IPS DF 6.9 (cell line): Measurements from ENCODE around the gene TMEM86B.

ENCODE experiments used
- DNase-seq: peaks from one replicate; pipeline ENCODE4 v3.0.0-alpha.2; 2013; ENCODE audit warnings: low read depth, low spot score
- H3K27ac ChIP-seq: one replicate; pipeline ENCODE4 v1.5.1; 2013; ENCODE audit warnings: low read length, control low read depth
- H3K27me3 ChIP-seq: 2 replicates; pipeline ENCODE4 v1.6.1; 2013; ENCODE audit warnings: mild to moderate bottlenecking, low read length; ENCODE audit not compliant: control insufficient read depth, insufficient read depth
- H3K36me3 ChIP-seq: 2 replicates; pipeline ENCODE4 v1.6.1; 2013; ENCODE audit warnings: low read length; ENCODE audit not compliant: control insufficient read depth, insufficient read depth
- H3K4me1 ChIP-seq: 2 replicates; pipeline ENCODE4 v1.6.1; 2013; ENCODE audit warnings: low read length; ENCODE audit not compliant: control insufficient read depth, insufficient read depth
- H3K4me3 ChIP-seq: 2 replicates; pipeline ENCODE4 v1.5.1; 2013; ENCODE audit warnings: mild to moderate bottlenecking, low read length
- H3K9me3 ChIP-seq: 2 replicates; pipeline ENCODE4 v1.6.1; 2013; ENCODE audit warnings: low read length, inconsistent platforms; ENCODE audit not compliant: control insufficient read depth, insufficient read depth
- WGBS: extraction: QIAGEN DNeasy Blood & Tissue Kit; methylation state at CpG from one replicate; pipeline ENCODE4 v1.1.7; 2013; ENCODE audit warnings: mixed read lengths, missing lambda C conversion rate; ENCODE audit not compliant: insufficient read length, insufficient coverage; 5-methylcytosine and 5-hydroxymethylcytosine counted together

Gene TMEM86B

GRCh38 chr19:55266404-55266803 lies 37.8 kb upstream of the TMEM86B start:
- no peak overlapping the region for H3K27ac ChIP-seq
- H3K27me3 ChIP-seq: no peaks in the 10 kb centered on the region
- DNase-seq: no peak
- no peaks in the 10 kb centered on the region for H3K36me3 ChIP-seq
- H3K9me3 ChIP-seq: no peaks in the 10 kb centered on the region
- H3K4me1 ChIP-seq: 0 out of 2 replicates have a peak, but pooled peaks cover 2% of the 10 kb centered on the region
- 100% methylated on average over 3 of the region's 3 CpGs for WGBS
- no peak overlapping the region for H3K4me3 ChIP-seq

GRCh38 chr19:55265723-55266386 lies 37.3 kb upstream of the TMEM86B start:
- Histone ChIP-seq H3K36me3 (no peaks in the 10 kb centered on the region), H3K27ac (no peak overlapping the region), H3K9me3 (no peaks in the 10 kb centered on the region), H3K27me3 (no peaks in the 10 kb centered on the region), H3K4me3 (no peak overlapping the region), H3K4me1 (0 out of 2 replicates have a peak, but pooled peaks cover 2% of the 10 kb centered on the region)
- no CpG with 5 or more reads among the region's 12 CpGs for WGBS
- DNase-seq: no peak

GRCh38 chr19:55265173-55265572 lies 36.6 kb upstream of the TMEM86B start:
- Histone ChIP-seq H3K9me3 (no peaks in the 10 kb centered on the region), H3K27ac (no peak overlapping the region), H3K36me3 (no peaks in the 10 kb centered on the region), H3K4me3 (no peak overlapping the region), H3K27me3 (no peaks in the 10 kb centered on the region), H3K4me1 (0 out of 2 replicates have a peak, but pooled peaks cover 2% of the 10 kb centered on the region)
- DNase-seq: no peak
- no CpG with 5 or more reads among the region's 16 CpGs for WGBS

GRCh38 chr19:55264531-55264930 lies 36.0 kb upstream of the TMEM86B start:
- Histone ChIP-seq H3K36me3 (no peaks in the 10 kb centered on the region), H3K4me1 (0 out of 2 replicates have a peak, but pooled peaks cover 2% of the 10 kb centered on the region), H3K27ac (no peak overlapping the region), H3K9me3 (no peaks in the 10 kb centered on the region), H3K4me3 (no peak overlapping the region), H3K27me3 (no peaks in the 10 kb centered on the region)
- no peak for DNase-seq
- no CpG with 5 or more reads among the region's 5 CpGs for WGBS

GRCh38 chr19:55262359-55262758 lies 33.8 kb upstream of the TMEM86B start:
- no peak for DNase-seq
- H3K27ac ChIP-seq: no peak overlapping the region
- no peaks in the 10 kb centered on the region; the same call in 1 of the 2 replicates for H3K36me3 ChIP-seq
- no peak overlapping the region for H3K4me3 ChIP-seq
- H3K27me3 ChIP-seq: no peaks in the 10 kb centered on the region
- H3K4me1 ChIP-seq: 0 out of 2 replicates have a peak, but pooled peaks cover 3% of the 10 kb centered on the region
- no peaks in the 10 kb centered on the region for H3K9me3 ChIP-seq
- no CpG with 5 or more reads among the region's 9 CpGs for WGBS

- no peaks in the 10 kb centered on the region for H3K9me3 ChIP-seq
- WGBS: no CpG with 5 or more reads among the region's 13 CpGs
- no peak overlapping the region for H3K27ac ChIP-seq
- no peaks in the 10 kb centered on the region for H3K27me3 ChIP-seq
- 0 out of 2 replicates have a peak, but pooled peaks cover 3% of the 10 kb centered on the region for H3K4me1 ChIP-seq
- no peak overlapping the region for H3K4me3 ChIP-seq
- H3K36me3 ChIP-seq: no peaks in the 10 kb centered on the region; the same call in 1 of the 2 replicates
- no peak for DNase-seq
Observed at GRCh38 chr19:55261671-55262126, 33.1 kb upstream of the TMEM86B start.

- H3K4me1 ChIP-seq: peaks cover 4% of the 10 kb centered on the region
Observed at GRCh38 chr19:55259540-55260210, 31.1 kb upstream of the TMEM86B start.

GRCh38 chr19:55258828-55259539 lies 30.4 kb upstream of the TMEM86B start, which contains the start of gene PPP6R1:
Gene PPP6R1 (minus strand): TSS chr19:55259017. CDS start chr19:55247103, 11,914 bp downstream.
- no CpG with 5 or more reads among the region's 76 CpGs for WGBS
- H3K36me3 ChIP-seq: no peaks in the 10 kb centered on the region; the same call in 1 of the 2 replicates
- H3K4me3 ChIP-seq: peak within 1 kb of the TSS; percentile 97
- peaks cover 4% of the 10 kb centered on the region for H3K4me1 ChIP-seq
- no peaks in the 10 kb centered on the region for H3K27me3 ChIP-seq
- peak within 1 kb of the TSS; percentile 8 for H3K27ac ChIP-seq
- H3K9me3 ChIP-seq: no peaks in the 10 kb centered on the region
- DNase-seq: peak; percentile 85

More at GRCh38 chr19:55259540-55260210, 31.1 kb upstream of the TMEM86B start:
- Histone ChIP-seq H3K4me3 (peak overlapping the region; percentile 97; the same call in 1 of the 2 replicates), H3K9me3 (no peaks in the 10 kb centered on the region), H3K36me3 (no peaks in the 10 kb centered on the region; the same call in 1 of the 2 replicates), H3K27ac (peak overlapping the region; percentile 8), H3K27me3 (no peaks in the 10 kb centered on the region)
- WGBS: no CpG with 5 or more reads among the region's 29 CpGs
- DNase-seq: no peak

GRCh38 chr19:55258476-55258827 lies 29.9 kb upstream of the TMEM86B start:
- no CpG with 5 or more reads among the region's 53 CpGs for WGBS
- no peak overlapping the region for H3K27ac ChIP-seq

More at GRCh38 chr19:55258476-55258827, 29.9 kb upstream of the TMEM86B start:
- Histone ChIP-seq H3K36me3 (no peaks in the 10 kb centered on the region; the same call in 1 of the 2 replicates), H3K9me3 (no peaks in the 10 kb centered on the region), H3K27me3 (no peaks in the 10 kb centered on the region), H3K4me3 (peak overlapping the region; percentile 97), H3K4me1 (peaks cover 4% of the 10 kb centered on the region)
- no peak for DNase-seq
